SU-DHL-6 (cell line): ENCODE results near the gene PHACTR1.

Experiments used
- CTCF ChIP-seq: fragments of 200-600 bp; sonication (generic); IDR thresholded peaks from one replicate; pipeline ENCODE4 v1.5.1; 2017; ENCODE audit warnings: antibody characterized with exemption, mild to moderate bottlenecking, low read length, moderate library complexity; ENCODE audit not compliant: insufficient read depth, poor library complexity, severe bottlenecking
- EZH2phosphoT487 ChIP-seq: fragments of 200-600 bp; sonication (generic), shearing (Covaris generic); conservative IDR thresholded peaks from 2 replicates; pipeline ENCODE4 v1.6.1; 2018; ENCODE audit warnings: mild to moderate bottlenecking, antibody characterized with exemption, low read length, moderate library complexity, mixed read lengths

- TF ChIP-seq CTCF (no peak), EZH2phosphoT487 (no peak)
These were observed 611.7 kb downstream of the PHACTR1 start, which contains the start of gene TBC1D7 for GRCh38 chr6:13328076-13328874.
